Uterus (tissue), 2 donors: ENCODE data around the gene GGCX.

Experiments
- CTCF ChIP-seq, 4 experiments: fragments of 200-600 bp in 2 of 4; fragments of 450-650 bp in 2 of 4; sonication (generic) in 2 of 4; IDR thresholded peaks; one replicate each; pipeline ENCODE4 v1.5.1; 2016 to 2019; ENCODE audit warnings: antibody characterized with exemption in 4 of 4, mild to moderate bottlenecking in 2 of 4, moderate library complexity in 1 of 4
- POLR2A ChIP-seq, 2 donors: fragments of 450-650 bp; IDR thresholded peaks; one replicate each; pipeline ENCODE4 v1.6.1; 2016; ENCODE audit warnings: antibody characterized with exemption in 2 of 2, mild to moderate bottlenecking in 1 of 2, moderate library complexity in 1 of 2

GRCh38 chr2:85579266-85579935 lies 18.1 kb upstream of the GGCX start:
- no peak for TF ChIP-seq CTCF (IDR thresholded peaks at IDR 0.05)
- no peak for TF ChIP-seq POLR2A (IDR thresholded peaks at IDR 0.05)
